Measurements from ENCODE around the gene RIBC1.

RIBC1 gene

GRCh38 chrX:53422861-53423306 is at the start of gene RIBC1:
Gene RIBC1, plus strand, starts transcription at chrX:53422873. Its CDS starts 3,404 bp downstream, at chrX:53426277.
- Histone ChIP-seq H3K36me3 (peaks cover 0 to 3% (median 0%) of the 10 kb centered on the region in 3 donors), H3K9me3 (no peaks in the 10 kb centered on the region), H3K27ac (peak within 1 kb of the TSS; percentile 89 to 94), H3K4me3 (peak within 1 kb of the TSS; percentile 64 to 69), H3K4me1 (peaks cover 0 to 21% (median 12%) of the 10 kb centered on the region in 4 donors), H3K27me3 (no peaks in the 10 kb centered on the region)
- intact Hi-C loops (cut with DNase I; ENCODE audit: low total_unique reads), result no loop called here
- no peak for TF ChIP-seq CTCF (IDR thresholded peaks at IDR 0.05)
- DNase-seq, result no peak

DNA sequence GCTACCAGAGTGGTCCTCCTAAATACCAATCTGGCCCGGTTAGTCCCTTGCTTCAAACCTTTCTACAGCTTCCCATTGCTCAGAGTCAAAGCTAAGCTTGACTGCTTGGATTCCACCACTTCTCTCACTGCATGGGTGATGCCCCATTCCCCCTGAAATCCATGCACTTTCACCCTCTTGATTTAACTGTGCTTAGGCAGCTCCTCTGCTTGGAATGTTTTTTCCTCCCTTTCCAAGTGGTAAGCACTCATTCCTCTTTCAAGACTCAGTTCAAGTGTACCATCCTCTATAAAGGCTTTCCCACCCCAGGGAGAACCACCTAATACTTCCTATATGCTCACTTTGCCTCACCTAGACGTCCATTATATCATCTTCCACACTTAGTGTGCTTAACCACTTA is 49.4 kb upstream of the RIBC1 start:
- intact Hi-C loops (cut with DNase I; ENCODE audit: low total_unique reads), result no loop called here
- Histone ChIP-seq H3K36me3 (peaks cover 0 to 24% (median 0%) of the 10 kb centered on the region in 3 donors), H3K4me1 (no peaks in the 10 kb centered on the region), H3K4me3 (no peak overlapping the region), H3K27ac (no peak overlapping the region), H3K27me3 (no peaks in the 10 kb centered on the region), H3K9me3 (peaks cover 0 to 16% (median 5%) of the 10 kb centered on the region in 3 donors)
- no peak for TF ChIP-seq CTCF (IDR thresholded peaks at IDR 0.05)
- DNase-seq, result no peak

GRCh38 chrX:53374222-53374820 is 48.4 kb upstream of the RIBC1 start:
- no peak for TF ChIP-seq CTCF (IDR thresholded peaks at IDR 0.05)
- Histone ChIP-seq H3K36me3 (peaks cover 0 to 33% (median 8%) of the 10 kb centered on the region in 3 donors), H3K4me3 (no peak overlapping the region), H3K27me3 (no peaks in the 10 kb centered on the region), H3K9me3 (peaks cover 0 to 9% (median 5%) of the 10 kb centered on the region in 3 donors), H3K4me1 (no peaks in the 10 kb centered on the region), H3K27ac (no peak overlapping the region)
- no peak for DNase-seq
- intact Hi-C loops (cut with DNase I; ENCODE audit: low total_unique reads), result no loop called here

GRCh38 chrX:53374923-53375322 is 47.8 kb upstream of the RIBC1 start:
- DNase-seq, result no peak
- H3K4me1 ChIP-seq, result no peaks in the 10 kb centered on the region
- no peak for TF ChIP-seq CTCF (IDR thresholded peaks at IDR 0.05)
- H3K27ac ChIP-seq, result no peak overlapping the region
- peaks cover 0 to 9% (median 0%) of the 10 kb centered on the region in 3 donors for H3K9me3 ChIP-seq
- H3K27me3 ChIP-seq, result no peaks in the 10 kb centered on the region
- peaks cover 0 to 39% (median 14%) of the 10 kb centered on the region in 3 donors for H3K36me3 ChIP-seq
- H3K4me3 ChIP-seq, result no peak overlapping the region
- intact Hi-C loops (cut with DNase I; ENCODE audit: low total_unique reads), result no loop called here

- DNase-seq, result no peak
- peaks cover 0 to 3% (median 0%) of the 10 kb centered on the region in 3 donors for H3K9me3 ChIP-seq
- H3K27ac ChIP-seq, result no peak overlapping the region
- no peaks in the 10 kb centered on the region for H3K27me3 ChIP-seq
- TF ChIP-seq CTCF (IDR thresholded peaks at IDR 0.05), result no peak
- intact Hi-C loops (cut with DNase I; ENCODE audit: low total_unique reads), result no loop called here
- no peak overlapping the region for H3K4me3 ChIP-seq
- peaks cover 8 to 59% (median 34%) of the 10 kb centered on the region in 3 donors for H3K36me3 ChIP-seq
- no peaks in the 10 kb centered on the region for H3K4me1 ChIP-seq
These were observed 45.8 kb upstream of the RIBC1 start for GRCh38 chrX:53376888-53377287.

Measured in tibial artery (tissue), 4 donors.